HPDE6-E6E7 (cell line): Measurements from ENCODE around the gene KRT27.
"Not testable (repeated sequence)": the region's sequence is repeated elsewhere in the genome, so short reads cannot be mapped to it uniquely, and the experiment has no call there.

ENCODE experiments used
- DNase-seq: peaks from one replicate; pipeline ENCODE4 v3.0.0; 2011; ENCODE audit warnings: missing footprints; ENCODE audit errors: extremely low spot score

KRT27 gene

GRCh38 chr17:40782450-40782849 is at the start of gene KRT27:
KRT27 (minus strand) TSS chr17:40782550; CDS start chr17:40782493, 57 bp downstream.
- no peak for DNase-seq

GRCh38 chr17:40830085-40830776 is 47.9 kb upstream of the KRT27 start:
- DNase-seq, result no peak

- DNase-seq, result no peak
These were observed 46.2 kb upstream of the KRT27 start for GRCh38 chr17:40828454-40829044.

- DNase-seq, result peak; percentile 40
These were observed 45.5 kb upstream of the KRT27 start for GRCh38 chr17:40827746-40828453.

GRCh38 chr17:40825599-40825998 is 43.2 kb upstream of the KRT27 start:
- DNase-seq, result no peak

- DNase-seq, result no peak
These were observed 41.9 kb upstream of the KRT27 start for GRCh38 chr17:40824015-40824832.

GRCh38 chr17:40822132-40822812 is 39.9 kb upstream of the KRT27 start, which contains the start of gene KRT10:
KRT10 (minus strand) TSS chr17:40822614; CDS start chr17:40822585, 29 bp downstream.
- no peak for DNase-seq

- no peak for DNase-seq
These were observed 39.2 kb upstream of the KRT27 start for GRCh38 chr17:40821536-40821935.

- no peak for DNase-seq
These were observed 38.0 kb upstream of the KRT27 start for GRCh38 chr17:40820228-40820838.

- no peak for DNase-seq
These were observed 37.3 kb upstream of the KRT27 start for GRCh38 chr17:40819528-40820125.

GRCh38 chr17:40818733-40819527 is 36.6 kb upstream of the KRT27 start:
- peak; percentile 49 for DNase-seq

- no peak for DNase-seq
These were observed 36.0 kb upstream of the KRT27 start for GRCh38 chr17:40818343-40818732.

- no peak for DNase-seq
These were observed 34.8 kb upstream of the KRT27 start for GRCh38 chr17:40817103-40817682.

GRCh38 chr17:40816569-40816968 is 34.2 kb upstream of the KRT27 start:
- no peak for DNase-seq

GRCh38 chr17:40815381-40815780 is 33.0 kb upstream of the KRT27 start:
- DNase-seq, result no peak

- DNase-seq, result not testable (repeated sequence)
These were observed 32.3 kb upstream of the KRT27 start for GRCh38 chr17:40814657-40815056.

GRCh38 chr17:40813804-40814203 is 31.5 kb upstream of the KRT27 start:
- DNase-seq, result peak; percentile 66

GRCh38 chr17:40812639-40813038 is 30.3 kb upstream of the KRT27 start:
- DNase-seq, result no peak

GRCh38 chr17:40810494-40810893 is 28.1 kb upstream of the KRT27 start:
- DNase-seq, result no peak
